ENCODE results near the gene VEZF1. TPM values are rescaled to one million over a fixed set of nuclear protein-coding genes. Genes with fewer than 3 reads are reported as not detected.

VEZF1 gene
- total and polyA plus RNA-seq, 2 donors (not counting 1 experiment from before 2014, with no cell fraction given), result 14.7 to 75.9 TPM

GRCh38 chr17:58005031-58005727, 17.1 kb upstream of the VEZF1 start:
- peaks cover 49% of the 10 kb centered on the region for H3K4me1 Mint-ChIP-seq
- Histone ChIP-seq H3K36me3 (replicated peaks in 1 of 2; ENCODE audit: control extremely low read depth in 1 of 2, control insufficient read depth in 1 of 2, extremely low read depth in 1 of 2, insufficient read depth in 2 of 2, low read length in 1 of 2) (peaks cover 2 to 49% of the 10 kb centered on the region in 2 experiments), H3K9me3 (ENCODE audit: control extremely low read depth in 1 of 3, control insufficient read depth in 2 of 3, insufficient read depth in 1 of 3, low read length in 2 of 3) (peaks cover 0 to 1% (median 0%) of the 10 kb centered on the region in 3 donors), H3K79me2 (ENCODE audit: control insufficient read depth, insufficient read depth, low read length) (peaks cover 41% of the 10 kb centered on the region), H3K27ac (ENCODE audit: low read length in 2 of 2) (peak overlapping the region in 1 of 2 donors; percentile 93), H3K4me3 (ENCODE audit: control extremely low read depth in 1 of 5, extremely low read depth in 1 of 5, insufficient read depth in 1 of 5, low read depth in 2 of 5, low read length in 4 of 5) (peak overlapping the region in 1 of 5 experiments; percentile 100), H3K4me2 (replicated peaks; ENCODE audit: low read depth, low read length, poor library complexity, severe bottlenecking) (peak overlapping the region; percentile 94), H4K20me1 (ENCODE audit: control insufficient read depth, insufficient read depth, low read length, poor library complexity, severe bottlenecking) (peaks cover 57% of the 10 kb centered on the region), H2AFZ (ENCODE audit: insufficient read depth, low read depth, low read length, poor library complexity, severe bottlenecking) (no peak overlapping the region), H3K4me1 (ENCODE audit: control insufficient read depth in 2 of 2, insufficient read depth in 2 of 2, low read length in 2 of 2) (peaks cover 25 to 38% of the 10 kb centered on the region in 2 donors), H3K9ac (ENCODE audit: low read length) (peak overlapping the region; percentile 96), H3K27me3 (replicated peaks in 1 of 4; ENCODE audit: control extremely low read depth in 1 of 4, control insufficient read depth in 3 of 4, insufficient read depth in 4 of 4, low read length in 3 of 4) (no peaks in the 10 kb centered on the region)
- CTCF ChIA-PET, result no interaction called here
- no peaks in the 10 kb centered on the region for H3K27me3 Mint-ChIP-seq
- POLR2A ChIA-PET, result interaction anchor here (2.6 kb wide), 1 partner anchor 8 kb away, joined by 17 read pairs; no protein-coding TSS in a partner anchor
- DNase-seq, result peak; percentile 17
- no peak for TF ChIP-seq EZH2 (IDR thresholded peaks at IDR 0.05; ENCODE audit: borderline replicate concordance, insufficient read depth, low read depth, low read length, poor library complexity, severe bottlenecking)
- TF ChIP-seq, protein P1, sequence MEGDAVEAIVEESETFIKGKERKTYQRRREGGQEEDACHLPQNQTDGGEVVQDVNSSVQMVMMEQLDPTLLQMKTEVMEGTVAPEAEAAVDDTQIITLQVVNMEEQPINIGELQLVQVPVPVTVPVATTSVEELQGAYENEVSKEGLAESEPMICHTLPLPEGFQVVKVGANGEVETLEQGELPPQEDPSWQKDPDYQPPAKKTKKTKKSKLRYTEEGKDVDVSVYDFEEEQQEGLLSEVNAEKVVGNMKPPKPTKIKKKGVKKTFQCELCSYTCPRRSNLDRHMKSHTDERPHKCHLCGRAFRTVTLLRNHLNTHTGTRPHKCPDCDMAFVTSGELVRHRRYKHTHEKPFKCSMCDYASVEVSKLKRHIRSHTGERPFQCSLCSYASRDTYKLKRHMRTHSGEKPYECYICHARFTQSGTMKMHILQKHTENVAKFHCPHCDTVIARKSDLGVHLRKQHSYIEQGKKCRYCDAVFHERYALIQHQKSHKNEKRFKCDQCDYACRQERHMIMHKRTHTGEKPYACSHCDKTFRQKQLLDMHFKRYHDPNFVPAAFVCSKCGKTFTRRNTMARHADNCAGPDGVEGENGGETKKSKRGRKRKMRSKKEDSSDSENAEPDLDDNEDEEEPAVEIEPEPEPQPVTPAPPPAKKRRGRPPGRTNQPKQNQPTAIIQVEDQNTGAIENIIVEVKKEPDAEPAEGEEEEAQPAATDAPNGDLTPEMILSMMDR (IDR thresholded peaks at IDR 0.05), result no peak
- ATAC-seq (ENCODE audit: low read depth), result no peak
- intact Hi-C loops (cut with micrococcal nuclease), result loop anchor here (5.0 to 10.0 kb wide), 3 partner anchors 627 to 1173 kb away; partner anchors contain the start of genes C17orf67, DGKE and TRIM37
- 75% methylated on average over 9 of the region's 12 CpGs for WGBS (ENCODE audit: insufficient coverage)
- peak overlapping the region; percentile 100 for H3K27ac Mint-ChIP-seq
- H3K9me3 Mint-ChIP-seq (ENCODE audit: insufficient read depth), result no peaks in the 10 kb centered on the region
- peak overlapping the region; percentile 100 for H3K4me3 Mint-ChIP-seq

- no peak overlapping the region for H3K4me3 Mint-ChIP-seq
- H3K4me1 Mint-ChIP-seq, result peaks cover 54% of the 10 kb centered on the region
- no peak overlapping the region for H3K9ac ChIP-seq (ENCODE audit: low read length)
Measured at GRCh38 chr17:58004060-58004459, 16.0 kb upstream of the VEZF1 start.

More at GRCh38 chr17:58004060-58004459, 16.0 kb upstream of the VEZF1 start:
- Mint-ChIP-seq H3K9me3 (ENCODE audit: insufficient read depth) (no peaks in the 10 kb centered on the region), H3K27me3 (no peaks in the 10 kb centered on the region), H3K27ac (no peak overlapping the region)
- H3K27me3 ChIP-seq (replicated peaks in 1 of 4; ENCODE audit: control extremely low read depth in 1 of 4, control insufficient read depth in 3 of 4, insufficient read depth in 4 of 4, low read length in 3 of 4), result no peaks in the 10 kb centered on the region
- ATAC-seq (ENCODE audit: low read depth), result no peak
- H3K4me2 ChIP-seq (replicated peaks; ENCODE audit: low read depth, low read length, poor library complexity, severe bottlenecking), result no peak overlapping the region
- peaks cover 25 to 38% of the 10 kb centered on the region in 2 donors for H3K4me1 ChIP-seq (ENCODE audit: control insufficient read depth in 2 of 2, insufficient read depth in 2 of 2, low read length in 2 of 2)
- H3K9me3 ChIP-seq (ENCODE audit: control extremely low read depth in 1 of 3, control insufficient read depth in 2 of 3, insufficient read depth in 1 of 3, low read length in 2 of 3), result peaks cover 0 to under 1% (median 0%) of the 10 kb centered on the region in 3 donors
- no peak overlapping the region for H2AFZ ChIP-seq (ENCODE audit: insufficient read depth, low read depth, low read length, poor library complexity, severe bottlenecking)
- no CpG with 5 or more reads among the region's 3 CpGs for WGBS (ENCODE audit: insufficient coverage)
- no peak for DNase-seq
- H3K27ac ChIP-seq (ENCODE audit: low read length in 2 of 2), result peak overlapping the region in 1 of 2 donors; percentile 2
- ChIA-PET CTCF (interaction anchor here (20.2 kb wide), 1 partner anchor 148 kb away, joined by 468 read pairs; the partner anchor contains the start of gene MRPS23), POLR2A (no interaction called here)
- H3K79me2 ChIP-seq (ENCODE audit: control insufficient read depth, insufficient read depth, low read length), result peaks cover 41% of the 10 kb centered on the region
- TF ChIP-seq, protein P1 (IDR thresholded peaks at IDR 0.05), result no peak
- TF ChIP-seq EZH2 (IDR thresholded peaks at IDR 0.05; ENCODE audit: borderline replicate concordance, insufficient read depth, low read depth, low read length, poor library complexity, severe bottlenecking), result no peak
- H3K4me3 ChIP-seq (ENCODE audit: control extremely low read depth in 1 of 5, extremely low read depth in 1 of 5, insufficient read depth in 1 of 5, low read depth in 2 of 5, low read length in 4 of 5), result no peak overlapping the region
- peaks cover 66% of the 10 kb centered on the region for H4K20me1 ChIP-seq (ENCODE audit: control insufficient read depth, insufficient read depth, low read length, poor library complexity, severe bottlenecking)
- intact Hi-C loops (cut with micrococcal nuclease), result loop anchor here (10.0 kb wide), 1 partner anchor 1101 kb away; the partner anchor contains the start of gene TRIM37
- peaks cover 2 to 49% of the 10 kb centered on the region in 2 experiments for H3K36me3 ChIP-seq (replicated peaks in 1 of 2; ENCODE audit: control extremely low read depth in 1 of 2, control insufficient read depth in 1 of 2, extremely low read depth in 1 of 2, insufficient read depth in 2 of 2, low read length in 1 of 2)

Data from B cell (primary cell).